ENCODE data around the gene GTF2H4. TPM values are rescaled to one million over a fixed set of nuclear protein-coding genes. Genes with fewer than 3 reads are reported as not detected.

GTF2H4 gene
- total and polyA plus RNA-seq, 3 donors from 2014 or later: 23.0 to 38.1 (median 30.6) TPM

DNA sequence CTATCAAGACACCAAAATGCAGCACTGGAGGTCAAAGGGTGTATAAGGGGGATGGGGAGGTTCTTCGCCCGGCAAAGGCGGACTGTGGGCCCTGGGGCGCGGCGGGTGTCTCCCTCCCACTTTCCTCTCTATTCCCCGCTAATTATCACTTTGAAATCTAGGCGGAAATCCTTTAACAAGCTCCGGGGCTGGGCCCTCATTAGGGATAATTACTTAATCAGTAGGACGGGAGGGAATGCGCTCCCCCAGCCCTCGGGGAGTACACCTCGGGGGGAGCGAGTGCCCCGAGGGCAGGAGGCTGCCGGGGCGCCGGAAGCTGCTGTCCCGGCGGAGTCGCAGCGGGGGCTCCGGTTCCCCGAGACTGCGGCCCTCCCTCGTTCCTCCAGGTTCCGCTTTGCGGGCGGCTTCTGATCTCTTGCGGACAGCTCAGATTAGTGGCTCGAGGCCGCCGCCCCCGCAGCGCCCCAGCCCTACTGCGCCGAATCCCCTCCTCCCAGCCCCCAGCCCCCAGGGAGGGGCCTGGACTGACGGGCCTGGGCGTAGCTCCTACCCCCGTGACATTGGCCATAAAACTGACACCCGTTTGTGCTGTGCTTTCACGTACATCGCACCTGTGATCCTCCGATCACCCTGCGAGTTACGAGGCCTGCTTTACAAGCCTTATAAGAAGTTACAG is 47.5 kb downstream of the GTF2H4 start:
- Histone ChIP-seq H3K9me3 (no peaks in the 10 kb centered on the region), H3K4me1 (peaks cover 7% of the 10 kb centered on the region), H3K27me3 (no peaks in the 10 kb centered on the region), H3K4me3 (peak overlapping the region; percentile 55 to 59), H3K27ac (peak overlapping the region; percentile 15 to 57), H3K36me3 (ENCODE audit: low read depth, missing control alignments) (no peaks in the 10 kb centered on the region)
- DNase-seq: peak; percentile 61
- WGBS, 2 donors: 14 to 22% methylated on average over 21 to 46 of the region's 46 CpGs
- intact Hi-C loops (cut with DNase I; ENCODE audit: low total_unique reads): no loop called here
- no peak for TF ChIP-seq POLR2A (IDR thresholded peaks at IDR 0.05)
- TF ChIP-seq, protein P1, sequence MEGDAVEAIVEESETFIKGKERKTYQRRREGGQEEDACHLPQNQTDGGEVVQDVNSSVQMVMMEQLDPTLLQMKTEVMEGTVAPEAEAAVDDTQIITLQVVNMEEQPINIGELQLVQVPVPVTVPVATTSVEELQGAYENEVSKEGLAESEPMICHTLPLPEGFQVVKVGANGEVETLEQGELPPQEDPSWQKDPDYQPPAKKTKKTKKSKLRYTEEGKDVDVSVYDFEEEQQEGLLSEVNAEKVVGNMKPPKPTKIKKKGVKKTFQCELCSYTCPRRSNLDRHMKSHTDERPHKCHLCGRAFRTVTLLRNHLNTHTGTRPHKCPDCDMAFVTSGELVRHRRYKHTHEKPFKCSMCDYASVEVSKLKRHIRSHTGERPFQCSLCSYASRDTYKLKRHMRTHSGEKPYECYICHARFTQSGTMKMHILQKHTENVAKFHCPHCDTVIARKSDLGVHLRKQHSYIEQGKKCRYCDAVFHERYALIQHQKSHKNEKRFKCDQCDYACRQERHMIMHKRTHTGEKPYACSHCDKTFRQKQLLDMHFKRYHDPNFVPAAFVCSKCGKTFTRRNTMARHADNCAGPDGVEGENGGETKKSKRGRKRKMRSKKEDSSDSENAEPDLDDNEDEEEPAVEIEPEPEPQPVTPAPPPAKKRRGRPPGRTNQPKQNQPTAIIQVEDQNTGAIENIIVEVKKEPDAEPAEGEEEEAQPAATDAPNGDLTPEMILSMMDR (IDR thresholded peaks at IDR 0.05): no peak

DNA sequence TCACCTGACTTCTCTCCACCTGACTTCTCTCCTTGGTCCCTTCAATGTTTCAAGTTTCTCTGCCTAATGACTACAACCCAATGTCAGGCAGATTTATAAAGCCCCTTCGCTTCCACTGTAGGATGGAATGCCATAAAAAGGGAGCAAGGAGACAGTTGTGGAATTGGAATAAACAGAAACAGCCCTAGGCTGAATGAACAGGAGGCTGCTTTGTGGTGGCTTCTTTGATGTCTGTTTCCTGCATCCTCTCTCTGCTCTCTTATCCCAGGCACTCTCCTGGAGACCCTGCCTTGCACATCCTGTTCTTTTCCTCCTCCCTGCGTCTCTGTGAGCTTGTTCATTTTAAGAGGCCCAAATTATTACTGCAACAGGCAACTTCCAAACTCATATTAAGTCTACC is 49.7 kb downstream of the GTF2H4 start:
- WGBS, 2 donors: 65 to 70% methylated on average over 2 of the region's 2 CpGs
- H3K27me3 ChIP-seq: no peaks in the 10 kb centered on the region
- intact Hi-C loops (cut with DNase I; ENCODE audit: low total_unique reads): no loop called here
- no peaks in the 10 kb centered on the region for H3K9me3 ChIP-seq
- no peak overlapping the region for H3K4me3 ChIP-seq
- H3K27ac ChIP-seq: no peak overlapping the region
- TF ChIP-seq, protein P1 (IDR thresholded peaks at IDR 0.05): no peak
- TF ChIP-seq POLR2A (IDR thresholded peaks at IDR 0.05): no peak
- no peaks in the 10 kb centered on the region for H3K36me3 ChIP-seq (ENCODE audit: low read depth, missing control alignments)
- DNase-seq: no peak
- H3K4me1 ChIP-seq: peaks cover 7% of the 10 kb centered on the region

DNA sequence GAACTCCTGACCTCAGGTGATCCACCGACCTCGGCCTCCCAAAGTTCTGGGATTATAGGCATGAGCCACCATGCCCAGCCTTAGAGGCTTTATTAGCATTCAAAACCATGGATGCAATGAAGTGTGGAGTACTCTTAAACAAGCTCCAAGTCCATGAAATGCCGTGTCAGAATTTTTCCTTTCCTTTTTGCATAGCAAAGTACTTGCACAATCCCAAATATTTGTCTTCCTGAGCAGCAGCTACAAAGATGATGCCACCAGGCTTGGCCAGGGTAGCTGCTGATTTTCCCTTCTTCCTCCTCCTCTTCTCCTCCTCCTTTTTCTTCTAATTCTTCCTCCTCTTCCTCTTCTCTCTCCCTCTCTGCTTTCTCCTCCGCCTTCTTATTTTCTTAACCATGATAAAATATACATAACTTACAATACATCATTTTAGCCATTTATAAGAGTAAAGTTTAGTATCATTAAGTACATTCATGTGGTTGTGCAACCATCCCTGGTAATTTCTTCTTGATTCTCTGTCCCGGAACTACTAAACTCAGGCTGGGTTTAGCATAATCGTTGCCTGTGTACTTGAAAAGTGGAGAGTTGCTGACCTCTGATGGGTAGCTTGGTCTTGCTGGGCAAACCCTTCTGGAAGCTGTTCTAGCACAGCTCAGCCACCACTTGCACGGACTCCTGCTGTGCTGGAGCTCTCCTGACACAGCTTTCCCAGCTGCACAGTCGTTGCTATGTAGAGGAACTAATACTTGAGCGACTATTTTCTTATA is 53.1 kb downstream of the GTF2H4 start:
- Histone ChIP-seq H3K27ac (no peak overlapping the region), H3K36me3 (ENCODE audit: low read depth, missing control alignments) (no peaks in the 10 kb centered on the region), H3K4me1 (peaks cover 3% of the 10 kb centered on the region), H3K9me3 (no peaks in the 10 kb centered on the region), H3K27me3 (no peaks in the 10 kb centered on the region), H3K4me3 (no peak overlapping the region)
- DNase-seq: no peak
- TF ChIP-seq POLR2A (IDR thresholded peaks at IDR 0.05): no peak
- TF ChIP-seq, protein P1 (IDR thresholded peaks at IDR 0.05): no peak
- WGBS, 2 donors: 84 to 89% methylated on average over 9 of the region's 9 CpGs
- intact Hi-C loops (cut with DNase I; ENCODE audit: low total_unique reads): no loop called here

DNA sequence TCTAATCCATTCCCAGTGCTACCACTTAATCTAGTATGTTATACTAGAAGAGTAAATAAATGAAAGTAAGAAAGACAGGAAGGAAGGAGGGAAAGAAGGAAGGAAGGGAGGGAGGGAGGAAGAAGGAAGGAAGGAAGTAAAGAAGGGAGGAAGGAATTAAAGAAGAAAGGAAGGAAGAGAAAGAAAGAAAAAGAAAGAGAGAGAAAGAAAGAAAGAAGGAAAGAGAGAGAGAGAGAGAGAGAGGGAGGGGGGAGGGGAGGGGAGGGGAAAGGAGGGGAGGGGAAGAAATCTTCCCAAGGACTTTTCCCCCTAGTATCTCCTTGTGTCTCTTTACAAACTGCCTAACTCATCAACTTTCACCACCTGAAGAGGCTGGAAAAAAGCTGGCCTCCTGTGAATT is 54.7 kb downstream of the GTF2H4 start:
- Histone ChIP-seq H3K27me3 (no peaks in the 10 kb centered on the region), H3K36me3 (ENCODE audit: low read depth, missing control alignments) (no peaks in the 10 kb centered on the region), H3K9me3 (no peaks in the 10 kb centered on the region), H3K4me3 (no peak overlapping the region), H3K4me1 (no peaks in the 10 kb centered on the region), H3K27ac (no peak overlapping the region)
- intact Hi-C loops (cut with DNase I; ENCODE audit: low total_unique reads): no loop called here
- no peak for DNase-seq
- no peak for TF ChIP-seq POLR2A (IDR thresholded peaks at IDR 0.05)
- TF ChIP-seq, protein P1 (IDR thresholded peaks at IDR 0.05): no peak
